GM18505 (cell line): ENCODE results near the gene UGT2B28.
"Not testable (repeated sequence)": the region's sequence is repeated elsewhere in the genome, so short reads cannot be mapped to it uniquely, and the experiment has no call there.

ENCODE experiments used
- ATAC-seq: cut with Tn5 transposase; IDR thresholded peaks from one replicate; pipeline ENCODE4 v1.9.1; 2021; ENCODE audit not compliant: unreplicated experiment
- POLR2A ChIP-seq: IDR thresholded peaks from 4 replicates; pipeline ENCODE4 v1.6.1; 2011; ENCODE audit warnings: borderline replicate concordance; ENCODE audit not compliant: insufficient read depth, insufficient read length; ENCODE audit errors: extremely low read depth

Gene UGT2B28

GRCh38 chr4:69280081-69280480 lies at the start of gene UGT2B28:
Gene UGT2B28 (plus strand): TSS chr4:69280475. CDS start chr4:69280501, 26 bp downstream.
- ATAC-seq, result not testable (repeated sequence)

DNA sequence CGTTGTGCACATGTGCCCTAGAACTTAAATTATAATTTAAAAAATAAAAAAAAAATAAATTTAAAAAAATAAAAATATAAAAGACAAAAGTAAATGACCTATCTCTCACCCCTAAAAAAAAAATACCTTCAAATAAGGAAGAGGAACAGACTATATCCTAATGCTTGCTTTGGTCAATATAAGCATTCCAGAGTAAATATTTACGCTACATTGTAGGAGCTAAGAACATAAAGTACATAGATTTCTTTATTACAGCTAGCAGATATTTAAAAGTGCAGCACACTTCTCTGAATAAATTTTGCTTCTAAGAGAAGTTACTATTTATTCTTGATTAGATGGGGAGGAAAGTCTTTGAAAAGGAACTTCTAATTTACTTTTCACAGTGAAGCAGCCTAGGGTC lies 41.2 kb upstream of the UGT2B28 start:
- ATAC-seq, result no peak
- no peak for TF ChIP-seq POLR2A

GRCh38 chr4:69239557-69240168 lies 40.6 kb upstream of the UGT2B28 start:
- no peak for TF ChIP-seq POLR2A
- no peak for ATAC-seq

DNA sequence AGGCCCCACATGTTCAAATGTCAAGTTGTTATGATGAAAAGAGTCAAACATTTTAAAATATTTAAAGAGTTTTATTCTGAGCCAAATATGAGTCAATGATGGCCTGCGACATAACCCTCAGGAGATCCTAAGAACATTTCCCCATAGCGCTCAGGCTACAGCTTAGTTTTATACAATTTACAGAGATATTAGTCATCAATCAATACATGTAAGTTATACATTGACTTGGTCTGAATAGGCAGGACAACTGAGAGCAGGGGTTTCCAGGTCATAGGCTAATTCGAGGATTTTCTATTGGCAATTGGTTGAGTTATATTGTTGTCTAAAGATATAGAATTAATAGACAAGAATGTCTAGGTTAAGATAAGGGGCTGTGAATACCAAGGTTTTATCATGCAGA lies 39.5 kb upstream of the UGT2B28 start:
- not testable (repeated sequence) for ATAC-seq

- ATAC-seq, result not testable (repeated sequence)
These were observed 38.5 kb upstream of the UGT2B28 start for GRCh38 chr4:69241746-69242145.

DNA sequence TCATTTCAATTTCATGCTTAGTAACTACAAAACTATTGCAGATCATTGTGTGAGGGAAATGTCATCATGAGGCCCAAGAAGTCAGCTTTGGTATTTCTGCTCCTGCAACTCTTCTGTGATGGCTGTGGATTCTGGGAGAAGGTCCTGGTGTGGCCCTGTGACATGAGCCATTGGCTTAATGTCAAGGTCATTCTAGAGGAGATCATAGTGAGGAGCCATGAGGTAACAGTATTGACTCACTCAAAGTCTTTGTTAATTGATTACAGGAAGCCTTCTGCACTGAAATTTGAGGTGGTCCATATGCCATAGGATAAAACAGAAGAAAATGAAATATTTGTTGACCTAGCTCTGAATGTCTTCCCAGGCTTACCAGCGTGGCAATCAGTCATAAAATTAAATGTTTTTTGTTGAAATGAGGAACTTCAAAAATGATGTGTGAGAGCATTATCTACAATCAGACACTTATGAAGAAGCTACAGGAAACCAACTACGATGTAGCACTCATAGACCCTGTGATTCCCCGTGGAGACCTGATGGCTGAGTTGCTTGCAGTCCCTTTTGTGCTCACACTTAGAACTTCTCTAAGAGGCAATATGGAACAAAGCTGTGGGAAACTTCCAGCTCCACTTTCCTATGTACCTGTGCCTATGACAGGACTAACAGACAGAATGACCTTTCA lies 37.6 kb upstream of the UGT2B28 start:
- ATAC-seq, result not testable (repeated sequence)

- not testable (repeated sequence) for ATAC-seq
These were observed 29.4 kb upstream of the UGT2B28 start for GRCh38 chr4:69250884-69251283.

DNA sequence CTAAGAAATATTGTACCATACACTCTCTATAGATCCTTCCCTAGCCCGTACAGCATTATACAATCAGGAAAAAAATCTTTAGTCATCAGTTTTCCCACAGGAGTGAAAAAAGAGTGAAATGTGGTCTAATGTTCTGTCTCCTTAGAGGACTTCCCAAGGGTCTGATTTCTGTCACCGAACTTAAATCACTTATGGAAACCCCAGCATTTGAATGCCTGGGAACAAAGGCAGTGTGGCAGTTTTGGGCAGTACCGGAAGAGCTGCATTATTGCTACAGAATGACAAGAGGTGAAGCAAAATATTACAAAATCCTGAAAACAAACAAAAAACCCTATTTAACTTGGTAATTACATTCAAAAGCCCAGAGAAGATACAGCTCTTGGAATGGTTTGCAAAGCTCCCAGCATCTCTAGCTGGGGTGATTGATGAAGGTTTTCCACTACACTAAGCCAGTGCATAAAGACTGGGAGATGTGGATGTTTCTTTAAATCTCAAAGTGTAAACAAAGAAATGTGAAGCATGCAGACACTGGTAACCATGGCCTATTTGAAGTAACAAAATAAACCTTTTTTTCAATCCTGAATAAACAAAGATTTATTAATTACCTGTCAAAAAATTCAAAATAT lies 27.0 kb upstream of the UGT2B28 start:
- not testable (repeated sequence) for ATAC-seq

DNA sequence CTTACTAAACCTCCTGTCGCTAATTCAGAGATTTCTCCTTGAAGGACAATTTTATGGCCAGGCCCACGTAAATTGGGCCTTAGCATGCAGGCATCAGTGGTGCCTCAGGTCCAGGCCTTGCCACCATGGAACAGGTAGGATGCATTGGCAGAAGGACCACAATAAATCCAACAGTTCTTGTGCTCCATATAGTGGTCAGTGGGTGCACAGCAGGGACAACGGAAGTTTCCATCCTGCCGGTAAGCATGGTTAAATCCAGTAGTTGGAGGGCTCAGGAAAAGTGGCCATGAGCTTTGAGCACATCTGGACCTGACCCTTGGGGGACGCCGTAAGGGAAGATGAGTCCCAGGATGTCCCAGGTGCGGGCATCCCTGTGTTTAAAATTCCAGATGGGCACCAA lies 11.7 kb upstream of the UGT2B28 start:
- ATAC-seq, result not testable (repeated sequence)

GRCh38 chr4:69296356-69296755 lies 16.1 kb downstream of the UGT2B28 start:
- not testable (repeated sequence) for ATAC-seq

GRCh38 chr4:69308426-69309033 lies 28.3 kb downstream of the UGT2B28 start:
- ATAC-seq, result not testable (repeated sequence)

- ATAC-seq, result not testable (repeated sequence)
These were observed 29.3 kb downstream of the UGT2B28 start for GRCh38 chr4:69309549-69310076.

DNA sequence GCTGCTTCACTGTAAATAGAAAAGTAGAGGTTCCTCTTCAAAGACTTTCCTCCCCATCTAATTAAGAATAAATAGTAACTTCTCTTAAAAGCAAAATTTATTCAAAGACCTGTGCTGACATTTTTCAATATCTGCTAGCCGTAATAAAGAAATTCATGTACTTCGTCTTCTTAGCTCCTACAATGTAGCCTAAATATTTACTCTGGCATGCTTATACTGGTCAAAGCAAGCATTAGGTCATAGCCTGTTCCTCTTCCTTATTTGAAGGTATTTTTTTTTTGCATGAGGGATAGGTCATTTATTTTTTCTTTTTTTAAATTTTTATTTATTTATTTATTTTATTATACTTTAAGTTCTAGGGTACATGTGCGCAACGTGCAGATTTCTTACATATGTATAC lies 30.0 kb downstream of the UGT2B28 start:
- not testable (repeated sequence) for ATAC-seq

- peak; percentile 59 for ATAC-seq
These were observed 37.5 kb downstream of the UGT2B28 start for GRCh38 chr4:69317669-69318298.

DNA sequence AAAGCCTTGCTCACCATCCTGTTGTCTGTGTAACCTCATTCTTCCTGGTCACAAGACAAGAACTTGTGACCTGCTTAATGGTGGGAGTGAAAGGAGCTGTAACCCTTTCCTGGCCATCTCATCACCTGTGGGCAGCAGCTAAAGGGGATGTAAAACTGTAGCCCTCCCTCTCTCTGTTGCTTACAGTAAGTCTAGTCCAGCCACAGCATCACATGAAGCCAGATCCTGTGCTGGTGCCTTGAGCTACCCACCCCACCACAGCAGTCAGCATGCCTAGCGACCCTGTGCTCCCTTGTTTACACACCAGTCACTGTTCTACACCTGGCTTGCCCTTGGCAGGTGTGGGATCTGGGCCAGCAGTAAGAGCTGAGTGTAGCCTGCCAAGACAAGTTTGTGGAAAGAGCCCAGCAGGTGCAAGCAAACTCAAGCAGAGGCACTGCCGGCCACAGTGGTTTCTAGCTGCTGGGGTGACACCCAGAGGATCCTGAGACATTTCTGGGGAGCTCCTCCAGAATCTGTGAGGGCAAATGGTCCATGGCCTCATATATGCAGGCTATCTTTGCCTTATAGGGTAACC lies 41.0 kb downstream of the UGT2B28 start:
- no peak for TF ChIP-seq POLR2A
- ATAC-seq, result no peak
